Nephron progenitor cell (in vitro differentiated cells): ENCODE results near the gene KRT16.
A peak's percentile ranks its signal among the peaks of the same experiment; 100 is the strongest.

Source experiments
- DNase-seq: peaks from one replicate; pipeline ENCODE4 v3.0.0; 2021
- H3K27ac Mint-ChIP-seq: 2 replicates; pipeline ENCODE4 v1.8.0; 2021; ENCODE audit warnings: mild to moderate bottlenecking, moderate library complexity, mixed read lengths
- H3K27me3 Mint-ChIP-seq: 2 replicates; pipeline ENCODE4 v1.8.0; 2021; ENCODE audit warnings: mild to moderate bottlenecking, low read depth, mixed read lengths; ENCODE audit not compliant: poor library complexity
- H3K36me3 Mint-ChIP-seq: 2 replicates; pipeline ENCODE4 v1.8.0; 2021; ENCODE audit warnings: low read depth, mixed read lengths
- H3K4me1 Mint-ChIP-seq: 2 replicates; pipeline ENCODE4 v1.8.0; 2021; ENCODE audit warnings: mixed read lengths
- H3K4me3 Mint-ChIP-seq: 2 replicates; pipeline ENCODE4 v1.8.0; 2021; ENCODE audit warnings: mild to moderate bottlenecking, moderate library complexity, mixed read lengths
- H3K9me3 Mint-ChIP-seq: 2 replicates; pipeline ENCODE4 v1.8.0; 2021; ENCODE audit warnings: mild to moderate bottlenecking, moderate library complexity, mixed read lengths
- CTCF ChIP-seq: fragments of 200-600 bp; sonication (generic); IDR thresholded peaks from 2 replicates; pipeline ENCODE4 v1.5.0; 2021; ENCODE audit warnings: antibody characterized with exemption

The KRT16 gene

GRCh38 chr17:41638941-41639340 lies 26.4 kb upstream of the KRT16 start:
- peaks cover 7% of the 10 kb centered on the region for H3K27me3 Mint-ChIP-seq
- no peaks in the 10 kb centered on the region for H3K9me3 Mint-ChIP-seq
- no peaks in the 10 kb centered on the region for H3K36me3 Mint-ChIP-seq
- no peak for DNase-seq
- H3K27ac Mint-ChIP-seq: no peak overlapping the region
- no peak for TF ChIP-seq CTCF
- no peak overlapping the region for H3K4me3 Mint-ChIP-seq
- peaks cover 20% of the 10 kb centered on the region for H3K4me1 Mint-ChIP-seq

- TF ChIP-seq CTCF: no peak
- no peak overlapping the region for H3K4me3 Mint-ChIP-seq
- H3K36me3 Mint-ChIP-seq: no peaks in the 10 kb centered on the region
- DNase-seq: no peak
- H3K4me1 Mint-ChIP-seq: peaks cover 20% of the 10 kb centered on the region
- H3K9me3 Mint-ChIP-seq: no peaks in the 10 kb centered on the region
- peaks cover 7% of the 10 kb centered on the region for H3K27me3 Mint-ChIP-seq
- H3K27ac Mint-ChIP-seq: no peak overlapping the region
These were observed 25.6 kb upstream of the KRT16 start for GRCh38 chr17:41638194-41638593.

GRCh38 chr17:41636652-41637051 lies 24.1 kb upstream of the KRT16 start:
- Mint-ChIP-seq H3K9me3 (no peaks in the 10 kb centered on the region), H3K4me3 (no peak overlapping the region), H3K4me1 (peaks cover 20% of the 10 kb centered on the region), H3K27ac (no peak overlapping the region), H3K36me3 (no peaks in the 10 kb centered on the region), H3K27me3 (peaks cover 7% of the 10 kb centered on the region)
- DNase-seq: no peak
- TF ChIP-seq CTCF: no peak

- H3K36me3 Mint-ChIP-seq: no peaks in the 10 kb centered on the region
- H3K4me3 Mint-ChIP-seq: no peak overlapping the region
- H3K27ac Mint-ChIP-seq: peak overlapping the region; percentile 98
- H3K27me3 Mint-ChIP-seq: peaks cover 7% of the 10 kb centered on the region
- TF ChIP-seq CTCF: no peak
- no peak for DNase-seq
- H3K9me3 Mint-ChIP-seq: no peaks in the 10 kb centered on the region
- peaks cover 25% of the 10 kb centered on the region for H3K4me1 Mint-ChIP-seq
These were observed 22.8 kb upstream of the KRT16 start for GRCh38 chr17:41635121-41636097.

- H3K27me3 Mint-ChIP-seq: peaks cover 4% of the 10 kb centered on the region
- peak overlapping the region; percentile 98 for H3K27ac Mint-ChIP-seq
- DNase-seq: no peak
- H3K4me1 Mint-ChIP-seq: peaks cover 28% of the 10 kb centered on the region
- no peaks in the 10 kb centered on the region for H3K36me3 Mint-ChIP-seq
- TF ChIP-seq CTCF: no peak
- H3K9me3 Mint-ChIP-seq: no peaks in the 10 kb centered on the region
- no peak overlapping the region for H3K4me3 Mint-ChIP-seq
These were observed 22.1 kb upstream of the KRT16 start for GRCh38 chr17:41634639-41635038.
